HepG2 (cell line): ENCODE data around the gene TMF1. TPM values are rescaled to one million over a fixed set of nuclear protein-coding genes. Genes with fewer than 3 reads are reported as not detected.

Experiments
- ARID2 ChIP-seq: sonication (generic); formaldehyde crosslinking; IDR thresholded peaks from 2 replicates; pipeline ENCODE4 v1.8.1; 2022; ENCODE audit warnings: mild to moderate bottlenecking, missing genetic modification reagents, borderline replicate concordance
- CBX2 ChIP-seq, 2 experiments: fragments of 200-600 bp in 1 of 2; sonication (generic); formaldehyde crosslinking in 1 of 2; IDR thresholded peaks; 2 replicates each; pipeline versions ENCODE4 v1.7.0 to v1.8.1; 2018 to 2022; ENCODE audit warnings: low read depth in 2 of 2, low read length in 1 of 2, mild to moderate bottlenecking in 1 of 2, missing genetic modification reagents in 1 of 2
- CBX5 ChIP-seq: sonication (generic); formaldehyde crosslinking; IDR thresholded peaks from 2 replicates; pipeline ENCODE4 v1.4.0; 2020; ENCODE audit warnings: missing genetic modification reagents, borderline replicate concordance
- JDP2 ChIP-seq: sonication (generic); formaldehyde crosslinking; IDR thresholded peaks from 2 replicates; pipeline ENCODE4 v1.8.1; 2022; ENCODE audit warnings: missing genetic modification reagents, borderline replicate concordance
- KMT2B ChIP-seq: IDR thresholded peaks from 2 replicates; pipeline ENCODE4 v1.6.1; 2016; ENCODE audit warnings: missing genetic modification reagents, missing compliant biosample characterization
- LCORL ChIP-seq, 2 experiments: fragments of 450-650 bp in 1 of 2; sonication (generic) in 1 of 2; formaldehyde crosslinking in 1 of 2; IDR thresholded peaks; 2 replicates each; pipeline versions ENCODE4 v1.5.0 to v1.6.1; 2017 to 2020; ENCODE audit warnings: antibody characterized with exemption in 1 of 2, missing genetic modification reagents in 1 of 2
- MAFG ChIP-seq: sonication (generic); formaldehyde crosslinking; IDR thresholded peaks from 2 replicates; pipeline ENCODE4 v1.5.1; 2020; ENCODE audit warnings: mild to moderate bottlenecking, missing genetic modification reagents
- MTA3 ChIP-seq: sonication (generic); formaldehyde crosslinking; IDR thresholded peaks from 2 replicates; pipeline ENCODE4 v1.4.0; 2020; ENCODE audit warnings: missing genetic modification reagents
- ZNF776 ChIP-seq: sonication (generic); formaldehyde crosslinking; IDR thresholded peaks from 2 replicates; pipeline ENCODE4 v1.4.0; 2020; ENCODE audit warnings: mild to moderate bottlenecking, missing genetic modification reagents
- polyA plus RNA-seq, 8 experiments: library from polyadenylated mRNA; depleted of rRNA in 3 of 8; stranded (reverse) in 7 of 8; unstranded in 1 of 8; fragments of >200 nt; fragmentation: Illumina TruSeq in 4 of 8; extraction: Trizol in 4 of 8; gene quantifications; 2 replicates each; pipeline versions ENCODE4 v1.2.1 to v1.2.3, GENCODE V29; 2011 to 2016; ENCODE audit warnings: low read depth in 4 of 8, missing spikeins in 1 of 8, mixed read lengths in 1 of 8; ENCODE audit not compliant: insufficient read depth in 1 of 8
- total RNA-seq, 5 experiments: library from RNA; depleted of rRNA; stranded (reverse); fragments of >200 nt; fragmentation: Illumina TruSeq; extraction: Trizol; gene quantifications; 2 replicates each; pipeline ENCODE4 v1.2.3, GENCODE V29; 2016; ENCODE audit warnings: low read depth in 1 of 5
- TF ChIP-seq, protein P1 (sequence below): sonication (generic); formaldehyde crosslinking; IDR thresholded peaks from 2 replicates; pipeline ENCODE4 v1.5.1; 2020; ENCODE audit warnings: missing genetic modification reagents, mild to moderate bottlenecking, borderline replicate concordance
- TF ChIP-seq, protein P2 (sequence below): sonication (generic); formaldehyde crosslinking; conservative IDR thresholded peaks from 2 replicates; pipeline ENCODE4 v1.8.1; 2023; ENCODE audit warnings: missing genetic modification reagents
- TF ChIP-seq, protein P3 (sequence below): sonication (generic); formaldehyde crosslinking; IDR thresholded peaks from one replicate; pipeline ENCODE4 v1.5.1; 2020; ENCODE audit warnings: mild to moderate bottlenecking, missing genetic modification reagents; ENCODE audit errors: not compliant biosample characterization
- TF ChIP-seq, protein P4 (sequence below): sonication (generic); formaldehyde crosslinking; IDR thresholded peaks from 2 replicates; pipeline ENCODE4 v1.5.0; 2020; ENCODE audit warnings: mild to moderate bottlenecking, missing genetic modification reagents, borderline replicate concordance
- TF ChIP-seq, protein P5 (sequence below): sonication (generic); formaldehyde crosslinking; IDR thresholded peaks from 2 replicates; pipeline ENCODE4 v1.5.0; 2020; ENCODE audit warnings: missing genetic modification reagents

TMF1 gene
- total and polyA plus RNA-seq, 2 of the 13 experiments (the other 11 are each of a cell fraction or from before 2014, with no cell fraction given) = 12.1 to 38.4 TPM

DNA sequence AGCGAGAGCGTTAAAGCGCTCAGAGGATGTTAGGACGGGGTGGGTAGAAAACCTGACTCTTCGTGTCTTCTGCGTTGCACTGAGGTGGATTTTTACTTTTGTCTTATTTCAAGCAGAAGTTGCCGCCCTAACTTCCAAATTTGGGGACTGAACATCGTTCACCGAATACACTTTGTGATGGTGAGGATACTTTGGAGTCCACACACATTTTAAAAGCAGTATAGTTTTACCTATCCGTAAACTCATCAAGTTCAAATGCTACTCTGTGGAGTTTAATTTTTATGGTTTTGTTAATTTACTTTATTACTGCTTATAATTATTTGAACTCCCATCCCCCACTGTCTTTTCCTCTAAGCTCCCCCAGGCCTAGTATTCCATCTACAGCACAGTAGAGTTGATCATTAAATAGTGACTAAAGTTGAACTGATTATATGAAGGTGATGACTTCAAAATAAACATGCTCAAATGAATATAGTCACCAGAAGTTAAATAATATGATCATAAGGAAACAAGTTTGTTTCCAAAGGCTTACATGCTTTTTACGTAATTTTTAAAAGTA, 38.0 kb downstream of the TMF1 start (continued):
- TF ChIP-seq, protein P1, sequence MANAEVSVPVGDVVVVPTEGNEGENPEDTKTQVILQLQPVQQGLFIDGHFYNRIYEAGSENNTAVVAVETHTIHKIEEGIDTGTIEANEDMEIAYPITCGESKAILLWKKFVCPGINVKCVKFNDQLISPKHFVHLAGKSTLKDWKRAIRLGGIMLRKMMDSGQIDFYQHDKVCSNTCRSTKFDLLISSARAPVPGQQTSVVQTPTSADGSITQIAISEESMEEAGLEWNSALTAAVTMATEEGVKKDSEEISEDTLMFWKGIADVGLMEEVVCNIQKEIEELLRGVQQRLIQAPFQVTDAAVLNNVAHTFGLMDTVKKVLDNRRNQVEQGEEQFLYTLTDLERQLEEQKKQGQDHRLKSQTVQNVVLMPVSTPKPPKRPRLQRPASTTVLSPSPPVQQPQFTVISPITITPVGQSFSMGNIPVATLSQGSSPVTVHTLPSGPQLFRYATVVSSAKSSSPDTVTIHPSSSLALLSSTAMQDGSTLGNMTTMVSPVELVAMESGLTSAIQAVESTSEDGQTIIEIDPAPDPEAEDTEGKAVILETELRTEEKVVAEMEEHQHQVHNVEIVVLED = no peak
- TF ChIP-seq, protein P2, sequence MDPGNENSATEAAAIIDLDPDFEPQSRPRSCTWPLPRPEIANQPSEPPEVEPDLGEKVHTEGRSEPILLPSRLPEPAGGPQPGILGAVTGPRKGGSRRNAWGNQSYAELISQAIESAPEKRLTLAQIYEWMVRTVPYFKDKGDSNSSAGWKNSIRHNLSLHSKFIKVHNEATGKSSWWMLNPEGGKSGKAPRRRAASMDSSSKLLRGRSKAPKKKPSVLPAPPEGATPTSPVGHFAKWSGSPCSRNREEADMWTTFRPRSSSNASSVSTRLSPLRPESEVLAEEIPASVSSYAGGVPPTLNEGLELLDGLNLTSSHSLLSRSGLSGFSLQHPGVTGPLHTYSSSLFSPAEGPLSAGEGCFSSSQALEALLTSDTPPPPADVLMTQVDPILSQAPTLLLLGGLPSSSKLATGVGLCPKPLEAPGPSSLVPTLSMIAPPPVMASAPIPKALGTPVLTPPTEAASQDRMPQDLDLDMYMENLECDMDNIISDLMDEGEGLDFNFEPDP (CRISPR knock-in tag) = no peak
- TF ChIP-seq JDP2 (CRISPR knock-in tag) (no peak), ARID2 (no peak), CBX2 (IDR thresholded peaks at IDR 0.05; ENCODE audit: low read depth, low read length) (no peak), CBX2 (CRISPR knock-in tag; IDR thresholded peaks at IDR 0.05; ENCODE audit: low read depth) (no peak), KMT2B (no peak), MTA3 (CRISPR knock-in tag) (no peak), CBX5 (CRISPR knock-in tag) (no peak), LCORL (IDR thresholded peaks at IDR 0.05) (no peak), LCORL (CRISPR knock-in tag; IDR thresholded peaks at IDR 0.05) (no peak), ZNF776 (CRISPR knock-in tag) (no peak), MAFG (CRISPR knock-in tag) (no peak)
- TF ChIP-seq, protein P3, sequence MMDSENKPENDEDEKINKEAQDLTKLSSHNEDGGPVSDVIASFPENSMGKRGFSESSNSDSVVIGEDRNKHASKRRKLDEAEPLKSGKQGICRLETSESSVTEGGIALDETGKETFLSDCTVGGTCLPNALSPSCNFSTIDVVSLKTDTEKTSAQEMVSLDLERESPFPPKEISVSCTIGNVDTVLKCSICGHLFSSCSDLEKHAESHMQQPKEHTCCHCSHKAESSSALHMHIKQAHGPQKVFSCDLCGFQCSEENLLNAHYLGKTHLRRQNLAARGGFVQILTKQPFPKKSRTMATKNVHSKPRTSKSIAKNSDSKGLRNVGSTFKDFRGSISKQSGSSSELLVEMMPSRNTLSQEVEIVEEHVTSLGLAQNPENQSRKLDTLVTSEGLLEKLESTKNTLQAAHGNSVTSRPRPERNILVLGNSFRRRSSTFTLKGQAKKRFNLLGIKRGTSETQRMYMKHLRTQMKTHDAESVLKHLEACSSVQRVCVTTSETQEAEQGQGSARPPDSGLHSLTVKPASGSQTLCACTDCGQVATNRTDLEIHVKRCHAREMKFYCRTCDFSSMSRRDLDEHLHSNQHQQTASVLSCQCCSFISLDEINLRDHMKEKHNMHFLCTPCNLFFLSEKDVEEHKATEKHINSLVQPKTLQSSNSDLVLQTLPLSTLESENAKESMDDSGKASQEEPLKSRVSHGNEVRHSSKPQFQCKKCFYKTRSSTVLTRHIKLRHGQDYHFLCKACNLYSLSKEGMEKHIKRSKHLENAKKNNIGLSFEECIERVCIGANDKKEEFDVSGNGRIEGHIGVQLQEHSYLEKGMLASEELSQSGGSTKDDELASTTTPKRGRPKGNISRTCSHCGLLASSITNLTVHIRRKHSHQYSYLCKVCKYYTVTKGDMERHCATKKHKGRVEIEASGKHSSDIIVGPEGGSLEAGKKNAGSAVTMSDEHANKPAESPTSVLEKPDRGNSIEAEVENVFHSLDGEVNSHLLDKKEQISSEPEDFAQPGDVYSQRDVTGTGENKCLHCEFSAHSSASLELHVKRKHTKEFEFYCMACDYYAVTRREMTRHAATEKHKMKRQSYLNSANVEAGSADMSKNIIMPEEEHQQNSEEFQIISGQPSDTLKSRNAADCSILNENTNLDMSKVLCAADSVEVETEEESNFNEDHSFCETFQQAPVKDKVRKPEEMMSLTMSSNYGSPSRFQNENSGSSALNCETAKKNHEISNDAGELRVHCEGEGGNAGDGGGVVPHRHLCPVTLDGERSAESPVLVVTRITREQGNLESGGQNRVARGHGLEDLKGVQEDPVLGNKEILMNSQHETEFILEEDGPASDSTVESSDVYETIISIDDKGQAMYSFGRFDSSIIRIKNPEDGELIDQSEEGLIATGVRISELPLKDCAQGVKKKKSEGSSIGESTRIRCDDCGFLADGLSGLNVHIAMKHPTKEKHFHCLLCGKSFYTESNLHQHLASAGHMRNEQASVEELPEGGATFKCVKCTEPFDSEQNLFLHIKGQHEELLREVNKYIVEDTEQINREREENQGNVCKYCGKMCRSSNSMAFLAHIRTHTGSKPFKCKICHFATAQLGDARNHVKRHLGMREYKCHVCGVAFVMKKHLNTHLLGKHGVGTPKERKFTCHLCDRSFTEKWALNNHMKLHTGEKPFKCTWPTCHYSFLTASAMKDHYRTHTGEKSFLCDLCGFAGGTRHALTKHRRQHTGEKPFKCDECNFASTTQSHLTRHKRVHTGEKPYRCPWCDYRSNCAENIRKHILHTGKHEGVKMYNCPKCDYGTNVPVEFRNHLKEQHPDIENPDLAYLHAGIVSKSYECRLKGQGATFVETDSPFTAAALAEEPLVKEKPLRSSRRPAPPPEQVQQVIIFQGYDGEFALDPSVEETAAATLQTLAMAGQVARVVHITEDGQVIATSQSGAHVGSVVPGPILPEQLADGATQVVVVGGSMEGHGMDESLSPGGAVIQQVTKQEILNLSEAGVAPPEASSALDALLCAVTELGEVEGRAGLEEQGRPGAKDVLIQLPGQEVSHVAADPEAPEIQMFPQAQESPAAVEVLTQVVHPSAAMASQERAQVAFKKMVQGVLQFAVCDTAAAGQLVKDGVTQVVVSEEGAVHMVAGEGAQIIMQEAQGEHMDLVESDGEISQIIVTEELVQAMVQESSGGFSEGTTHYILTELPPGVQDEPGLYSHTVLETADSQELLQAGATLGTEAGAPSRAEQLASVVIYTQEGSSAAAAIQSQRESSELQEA (CRISPR knock-in tag) = no peak
- TF ChIP-seq, protein P4, sequence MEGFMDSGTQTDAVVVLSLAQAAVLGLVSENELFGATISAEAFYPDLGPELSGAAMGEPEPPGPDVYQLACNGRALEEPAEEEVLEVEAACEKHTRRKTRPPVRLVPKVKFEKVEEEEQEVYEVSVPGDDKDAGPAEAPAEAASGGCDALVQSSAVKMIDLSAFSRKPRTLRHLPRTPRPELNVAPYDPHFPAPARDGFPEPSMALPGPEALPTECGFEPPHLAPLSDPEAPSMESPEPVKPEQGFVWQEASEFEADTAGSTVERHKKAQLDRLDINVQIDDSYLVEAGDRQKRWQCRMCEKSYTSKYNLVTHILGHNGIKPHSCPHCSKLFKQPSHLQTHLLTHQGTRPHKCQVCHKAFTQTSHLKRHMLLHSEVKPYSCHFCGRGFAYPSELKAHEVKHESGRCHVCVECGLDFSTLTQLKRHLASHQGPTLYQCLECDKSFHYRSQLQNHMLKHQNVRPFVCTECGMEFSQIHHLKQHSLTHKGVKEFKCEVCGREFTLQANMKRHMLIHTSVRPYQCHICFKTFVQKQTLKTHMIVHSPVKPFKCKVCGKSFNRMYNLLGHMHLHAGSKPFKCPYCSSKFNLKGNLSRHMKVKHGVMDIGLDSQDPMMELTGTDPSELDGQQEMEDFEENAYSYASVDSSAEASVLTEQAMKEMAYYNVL (CRISPR knock-in tag) = no peak
- TF ChIP-seq, protein P5, sequence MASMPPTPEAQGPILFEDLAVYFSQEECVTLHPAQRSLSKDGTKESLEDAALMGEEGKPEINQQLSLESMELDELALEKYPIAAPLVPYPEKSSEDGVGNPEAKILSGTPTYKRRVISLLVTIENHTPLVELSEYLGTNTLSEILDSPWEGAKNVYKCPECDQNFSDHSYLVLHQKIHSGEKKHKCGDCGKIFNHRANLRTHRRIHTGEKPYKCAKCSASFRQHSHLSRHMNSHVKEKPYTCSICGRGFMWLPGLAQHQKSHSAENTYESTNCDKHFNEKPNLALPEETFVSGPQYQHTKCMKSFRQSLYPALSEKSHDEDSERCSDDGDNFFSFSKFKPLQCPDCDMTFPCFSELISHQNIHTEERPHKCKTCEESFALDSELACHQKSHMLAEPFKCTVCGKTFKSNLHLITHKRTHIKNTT (CRISPR knock-in tag) = no peak
